ENCODE data around the gene SH2D5.

- no peak for TF ChIP-seq CTCF (tag by site-specific recombination; IDR thresholded peaks at IDR 0.05)
- TF ChIP-seq ZNF335 (tag by site-specific recombination; conservative IDR thresholded peaks at IDR 0.05), result no peak
- TF ChIP-seq ZBTB7A (tag by site-specific recombination; IDR thresholded peaks at IDR 0.05; ENCODE audit: low read depth), result no peak
- no peak for TF ChIP-seq ZNF133 (tag by site-specific recombination; IDR thresholded peaks at IDR 0.05)
- TF ChIP-seq ZSCAN18 (tag by site-specific recombination; IDR thresholded peaks at IDR 0.05), result no peak
- TF ChIP-seq ZNF449 (tag by site-specific recombination; IDR thresholded peaks at IDR 0.05), result no peak
- no peak for TF ChIP-seq ZNF138 (tag by site-specific recombination; IDR thresholded peaks at IDR 0.05; ENCODE audit: borderline replicate concordance)
- no peak for TF ChIP-seq ZNF670 (tag by site-specific recombination; IDR thresholded peaks at IDR 0.05; ENCODE audit: low read depth)
- TF ChIP-seq ZNF311 (tag by site-specific recombination; IDR thresholded peaks at IDR 0.05; ENCODE audit: borderline replicate concordance), result no peak
- no peak for TF ChIP-seq ZNF580 (tag by site-specific recombination; IDR thresholded peaks at IDR 0.05)
Measured at GRCh38 chr1:20739225-20739624, 6.7 kb upstream of the SH2D5 start.
